GM12878 (cell line): Measurements from ENCODE around the gene OPA1. TPM values are rescaled to one million over a fixed set of nuclear protein-coding genes. Genes with fewer than 3 reads are reported as not detected.
A peak's percentile ranks its signal among the peaks of the same experiment; 100 is the strongest.

Source experiments
- CBX5 ChIP-seq: sonication (generic); IDR thresholded peaks from 2 replicates; pipeline ENCODE4 v1.6.1; 2016; ENCODE audit warnings: low read depth, moderate library complexity, mild to moderate bottlenecking, inconsistent platforms
- DPF2 ChIP-seq: fragments of 450-650 bp; IDR thresholded peaks from 2 replicates; pipeline ENCODE4 v1.6.1; 2017; ENCODE audit warnings: mild to moderate bottlenecking
- GABPA ChIP-seq: IDR thresholded peaks from 2 replicates; pipeline ENCODE4 v1.6.1; 2014; ENCODE audit warnings: antibody characterized with exemption, low read depth, mild to moderate bottlenecking, inconsistent platforms
- JUND ChIP-seq: IDR thresholded peaks from 2 replicates; pipeline ENCODE4 v1.6.1; 2012; ENCODE audit warnings: low read depth, mild to moderate bottlenecking, low read length, improper control_type of control experiment, moderate library complexity
- LARP7 ChIP-seq: fragments of 450-650 bp; IDR thresholded peaks from 2 replicates; pipeline ENCODE4 v1.6.1; 2017; ENCODE audit warnings: mild to moderate bottlenecking
- NRF1 ChIP-seq: conservative IDR thresholded peaks from 2 replicates; pipeline ENCODE4 v1.6.1; 2011; ENCODE audit warnings: mild to moderate bottlenecking, low read depth, low read length, improper control_type of control experiment
- SPI1 ChIP-seq: IDR thresholded peaks from 2 replicates; pipeline ENCODE4 v1.6.1; 2011; ENCODE audit warnings: low read depth, mild to moderate bottlenecking, low read length, moderate library complexity, borderline replicate concordance; ENCODE audit not compliant: insufficient read depth
- SRF ChIP-seq, 2 experiments: IDR thresholded peaks; 2 replicates each; pipeline ENCODE4 v1.6.1; 2011; ENCODE audit warnings: low read depth in 2 of 2, low read length in 2 of 2, mild to moderate bottlenecking in 1 of 2, moderate library complexity in 1 of 2
- STAT3 ChIP-seq: IDR thresholded peaks from 2 replicates; pipeline ENCODE4 v1.6.1; 2011; ENCODE audit warnings: low read depth, low read length, improper control_type of control experiment
- TCF3 ChIP-seq: IDR thresholded peaks from 2 replicates; pipeline ENCODE4 v1.6.1; 2012; ENCODE audit warnings: low read depth, mild to moderate bottlenecking, low read length, borderline replicate concordance; ENCODE audit not compliant: insufficient read depth
- polyA plus RNA-seq, 11 experiments: library from polyadenylated mRNA; depleted of rRNA in 4 of 11; unstranded in 6 of 11; stranded (reverse) in 5 of 11; fragments of >200 nt; fragmentation: Nextera tagmentation in 4 of 11; fragmentation: Illumina TruSeq in 1 of 11; extraction: Ambion mirVana in 4 of 11; extraction: Trizol in 1 of 11; gene quantifications; 1 replicate in 1 of 11; 2 replicates in 10 of 11; pipeline versions ENCODE4 v1.2.1 to v1.2.3, GENCODE V29; 2011 to 2016; ENCODE audit warnings: inconsistent platforms in 2 of 11, missing spikeins in 2 of 11, low read depth in 1 of 11
- total RNA-seq, 4 experiments: library from RNA; depleted of rRNA in 3 of 4; stranded (reverse); fragments of >200 nt in 3 of 4; fragmentation: Illumina TruSeq in 1 of 4; extraction: Trizol in 1 of 4; gene quantifications; 2 replicates each; pipeline versions ENCODE4 v1.2.1 to v1.2.3, GENCODE V29; 2013 to 2021
- TF ChIP-seq, protein P1 (sequence below): fragments of 450-650 bp; IDR thresholded peaks from 2 replicates; pipeline ENCODE4 v1.6.1; 2016; ENCODE audit warnings: mild to moderate bottlenecking, moderate library complexity, borderline replicate concordance

OPA1 gene
- total and polyA plus RNA-seq, 10 of the 15 experiments (the other 5 are each of a cell fraction or from before 2014, with no cell fraction given), result 14.7 to 108 (median 59.3) TPM

- TF ChIP-seq GABPA (no peak), STAT3 (no peak), NRF1 (no peak), CBX5 (no peak), SRF (IDR thresholded peaks at IDR 0.05; ENCODE audit: low read depth in 2 of 2, low read length in 2 of 2) (no peak), DPF2 (no peak), SPI1 (peak; percentile 42; the same call in 1 of the 2 replicates), TCF3 (no peak), JUND (no peak), LARP7 (no peak)
- TF ChIP-seq, protein P1, sequence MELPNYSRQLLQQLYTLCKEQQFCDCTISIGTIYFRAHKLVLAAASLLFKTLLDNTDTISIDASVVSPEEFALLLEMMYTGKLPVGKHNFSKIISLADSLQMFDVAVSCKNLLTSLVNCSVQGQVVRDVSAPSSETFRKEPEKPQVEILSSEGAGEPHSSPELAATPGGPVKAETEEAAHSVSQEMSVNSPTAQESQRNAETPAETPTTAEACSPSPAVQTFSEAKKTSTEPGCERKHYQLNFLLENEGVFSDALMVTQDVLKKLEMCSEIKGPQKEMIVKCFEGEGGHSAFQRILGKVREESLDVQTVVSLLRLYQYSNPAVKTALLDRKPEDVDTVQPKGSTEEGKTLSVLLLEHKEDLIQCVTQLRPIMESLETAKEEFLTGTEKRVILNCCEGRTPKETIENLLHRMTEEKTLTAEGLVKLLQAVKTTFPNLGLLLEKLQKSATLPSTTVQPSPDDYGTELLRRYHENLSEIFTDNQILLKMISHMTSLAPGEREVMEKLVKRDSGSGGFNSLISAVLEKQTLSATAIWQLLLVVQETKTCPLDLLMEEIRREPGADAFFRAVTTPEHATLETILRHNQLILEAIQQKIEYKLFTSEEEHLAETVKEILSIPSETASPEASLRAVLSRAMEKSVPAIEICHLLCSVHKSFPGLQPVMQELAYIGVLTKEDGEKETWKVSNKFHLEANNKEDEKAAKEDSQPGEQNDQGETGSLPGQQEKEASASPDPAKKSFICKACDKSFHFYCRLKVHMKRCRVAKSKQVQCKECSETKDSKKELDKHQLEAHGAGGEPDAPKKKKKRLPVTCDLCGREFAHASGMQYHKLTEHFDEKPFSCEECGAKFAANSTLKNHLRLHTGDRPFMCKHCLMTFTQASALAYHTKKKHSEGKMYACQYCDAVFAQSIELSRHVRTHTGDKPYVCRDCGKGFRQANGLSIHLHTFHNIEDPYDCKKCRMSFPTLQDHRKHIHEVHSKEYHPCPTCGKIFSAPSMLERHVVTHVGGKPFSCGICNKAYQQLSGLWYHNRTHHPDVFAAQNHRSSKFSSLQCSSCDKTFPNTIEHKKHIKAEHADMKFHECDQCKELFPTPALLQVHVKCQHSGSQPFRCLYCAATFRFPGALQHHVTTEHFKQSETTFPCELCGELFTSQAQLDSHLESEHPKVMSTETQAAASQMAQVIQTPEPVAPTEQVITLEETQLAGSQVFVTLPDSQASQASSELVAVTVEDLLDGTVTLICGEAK, result no peak
- TF ChIP-seq, all 136 proteins: peak for 4
These were observed 150.7 kb downstream of the OPA1 start (continued) for GRCh38 chr3:193743702-193744047.
